Thyroid gland (tissue), 4 donors: ENCODE data around the gene SORCS2.

Experiments
- POLR2A ChIP-seq, 2 donors: fragments of 450-650 bp; IDR thresholded peaks; one replicate each; pipeline ENCODE4 v1.6.1; 2017; ENCODE audit warnings: antibody characterized with exemption in 2 of 2, mild to moderate bottlenecking in 2 of 2, moderate library complexity in 1 of 2
- TF ChIP-seq, protein P1 (sequence below), 6 experiments: fragments of 200-600 bp in 3 of 6; fragments of 450-650 bp in 3 of 6; sonication (generic) in 3 of 6; IDR thresholded peaks; one replicate each; pipeline ENCODE4 v1.5.1; 2016 to 2019; ENCODE audit warnings: antibody characterized with exemption in 6 of 6, mild to moderate bottlenecking in 2 of 6, inconsistent platforms in 1 of 6, moderate library complexity in 1 of 6

DNA sequence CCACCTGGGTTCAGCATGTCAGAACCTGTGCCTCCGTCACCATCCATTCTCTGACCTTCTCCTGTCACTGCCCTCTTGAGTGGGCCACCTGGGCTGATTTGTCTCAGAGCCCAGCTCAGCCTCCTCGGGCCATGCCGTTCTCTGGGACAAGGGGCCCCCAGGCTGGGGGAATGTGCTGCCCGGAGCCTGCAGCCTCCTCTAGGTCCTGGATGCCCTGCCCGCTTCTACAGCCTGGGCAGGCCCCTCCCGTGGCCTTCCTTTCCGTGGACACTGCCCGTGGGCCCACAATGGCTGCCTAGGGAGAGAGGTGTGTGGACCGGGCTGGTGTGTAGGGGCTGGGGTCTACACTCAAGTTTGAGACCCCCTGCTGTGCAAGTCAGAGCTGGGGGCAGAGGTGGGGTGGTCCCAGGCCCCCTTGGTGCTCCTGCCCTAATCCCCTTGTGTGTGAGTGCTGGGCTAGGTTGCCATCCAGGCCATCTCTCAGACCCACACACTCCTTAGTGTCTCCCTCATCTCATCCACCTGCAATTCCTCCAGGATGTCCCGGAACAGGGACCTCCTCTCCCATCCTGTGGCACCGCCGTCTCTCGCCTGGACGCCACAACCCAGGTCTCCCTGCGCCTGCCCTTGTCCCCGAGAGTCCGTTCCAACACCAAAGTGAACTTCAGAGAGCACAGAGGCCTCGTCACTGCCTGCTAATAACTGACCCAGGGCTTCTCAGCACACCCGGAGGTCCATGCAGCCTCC is 230.0 kb downstream of the SORCS2 start:
- TF ChIP-seq, protein P1, sequence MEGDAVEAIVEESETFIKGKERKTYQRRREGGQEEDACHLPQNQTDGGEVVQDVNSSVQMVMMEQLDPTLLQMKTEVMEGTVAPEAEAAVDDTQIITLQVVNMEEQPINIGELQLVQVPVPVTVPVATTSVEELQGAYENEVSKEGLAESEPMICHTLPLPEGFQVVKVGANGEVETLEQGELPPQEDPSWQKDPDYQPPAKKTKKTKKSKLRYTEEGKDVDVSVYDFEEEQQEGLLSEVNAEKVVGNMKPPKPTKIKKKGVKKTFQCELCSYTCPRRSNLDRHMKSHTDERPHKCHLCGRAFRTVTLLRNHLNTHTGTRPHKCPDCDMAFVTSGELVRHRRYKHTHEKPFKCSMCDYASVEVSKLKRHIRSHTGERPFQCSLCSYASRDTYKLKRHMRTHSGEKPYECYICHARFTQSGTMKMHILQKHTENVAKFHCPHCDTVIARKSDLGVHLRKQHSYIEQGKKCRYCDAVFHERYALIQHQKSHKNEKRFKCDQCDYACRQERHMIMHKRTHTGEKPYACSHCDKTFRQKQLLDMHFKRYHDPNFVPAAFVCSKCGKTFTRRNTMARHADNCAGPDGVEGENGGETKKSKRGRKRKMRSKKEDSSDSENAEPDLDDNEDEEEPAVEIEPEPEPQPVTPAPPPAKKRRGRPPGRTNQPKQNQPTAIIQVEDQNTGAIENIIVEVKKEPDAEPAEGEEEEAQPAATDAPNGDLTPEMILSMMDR (IDR thresholded peaks at IDR 0.05): no peak
- no peak for TF ChIP-seq POLR2A (IDR thresholded peaks at IDR 0.05)
